LNCAP (cell line): ENCODE measurements around the gene UBE4A.

Experiments used
- CTCF ChIP-seq: fragments of 450-650 bp; IDR thresholded peaks from 2 replicates; pipeline ENCODE4 v1.5.1; 2017; ENCODE audit warnings: mild to moderate bottlenecking

The UBE4A gene

DNA sequence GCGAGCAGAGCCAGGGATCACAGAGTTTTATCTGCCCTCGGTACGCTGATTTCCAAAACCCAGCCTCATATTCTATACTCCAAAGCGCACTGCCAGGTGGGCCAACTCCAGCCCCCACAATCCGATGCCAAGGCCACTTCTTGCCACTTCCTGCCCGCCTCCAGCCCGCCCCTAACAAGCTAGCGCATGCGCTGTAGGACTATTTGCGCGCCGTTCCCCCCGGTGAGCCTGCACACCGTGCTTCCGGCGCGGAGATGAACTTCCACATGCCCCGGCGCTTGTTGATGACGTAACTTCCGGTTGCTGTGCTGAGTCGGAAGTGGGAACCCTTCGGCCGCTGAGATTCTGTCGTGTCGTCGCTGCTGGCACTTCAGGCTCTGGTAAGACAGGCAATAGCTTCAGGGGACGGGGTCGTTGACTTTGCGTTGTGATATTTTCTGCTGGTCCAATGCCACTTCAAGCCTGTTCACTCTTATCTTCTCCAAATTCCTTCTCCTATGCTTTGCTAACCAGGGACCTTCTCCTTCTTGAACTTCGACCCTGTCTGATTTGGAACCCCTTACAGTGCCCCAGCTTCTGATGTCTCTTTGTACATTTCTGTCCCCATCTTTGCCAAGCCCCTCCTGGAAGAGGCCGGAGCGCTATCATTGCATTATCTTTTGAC lies at the start of gene UBE4A:
Gene UBE4A, plus strand, starts transcription at position 306 of the 664 bp plus-strand sequence. CDS start 5,481 bp downstream, outside the sequence.
- no peak for TF ChIP-seq CTCF

DNA sequence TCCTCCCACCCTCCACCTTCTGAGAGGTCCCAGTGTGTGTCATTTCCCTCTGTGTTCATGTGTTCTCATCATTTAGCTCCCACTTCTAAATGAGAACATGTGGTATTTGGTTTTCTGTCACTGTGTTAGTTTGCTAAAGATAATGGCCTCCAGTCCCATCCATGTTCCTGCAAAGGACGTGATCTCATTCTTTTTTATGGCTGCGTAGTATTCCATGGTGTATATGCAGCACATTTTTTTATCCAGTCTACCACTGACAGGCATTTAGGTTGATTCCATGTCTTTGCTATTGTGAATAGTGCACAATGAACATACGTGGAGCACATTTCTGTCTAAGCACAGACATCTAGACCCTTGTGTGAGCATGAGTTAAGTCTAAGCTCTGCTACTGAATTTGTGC lies 49.1 kb upstream of the UBE4A start:
- TF ChIP-seq CTCF: no peak

DNA sequence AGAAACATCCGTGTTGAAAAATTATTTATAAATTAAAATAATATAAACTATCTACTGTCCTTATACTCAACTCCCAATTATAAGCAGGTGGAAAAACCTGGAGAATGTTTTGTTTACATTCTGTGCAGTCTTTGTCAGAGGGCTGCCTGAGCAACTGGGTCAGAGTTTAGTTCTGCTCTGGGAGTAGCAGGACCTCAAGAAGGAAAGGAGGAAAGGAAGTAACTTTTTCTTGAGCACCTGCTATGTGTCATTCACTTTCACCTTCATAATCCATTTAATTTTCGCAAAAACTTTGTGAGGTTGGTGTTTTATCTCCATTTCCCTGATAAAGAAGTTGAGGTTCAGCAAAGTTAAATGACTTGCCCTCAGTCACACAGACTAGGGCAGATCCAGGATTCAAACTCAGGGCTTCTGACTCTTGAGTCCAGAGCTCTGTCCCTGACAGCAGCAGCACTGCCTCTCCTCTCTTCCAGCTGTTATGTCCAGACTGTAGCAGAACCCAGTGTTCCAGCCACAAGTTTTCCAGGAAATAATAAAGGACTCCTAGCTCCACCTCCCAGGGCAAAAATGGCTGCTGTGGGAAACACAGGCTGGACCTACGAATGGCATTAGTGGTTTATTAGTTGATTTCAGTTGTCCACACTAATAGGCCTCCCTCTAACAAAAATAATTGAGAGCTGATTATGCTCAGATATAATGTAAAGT lies 48.5 kb upstream of the UBE4A start:
- no peak for TF ChIP-seq CTCF

- no peak for TF ChIP-seq CTCF
Observed at GRCh38 chr11:118311518-118311917, 47.9 kb upstream of the UBE4A start.

DNA sequence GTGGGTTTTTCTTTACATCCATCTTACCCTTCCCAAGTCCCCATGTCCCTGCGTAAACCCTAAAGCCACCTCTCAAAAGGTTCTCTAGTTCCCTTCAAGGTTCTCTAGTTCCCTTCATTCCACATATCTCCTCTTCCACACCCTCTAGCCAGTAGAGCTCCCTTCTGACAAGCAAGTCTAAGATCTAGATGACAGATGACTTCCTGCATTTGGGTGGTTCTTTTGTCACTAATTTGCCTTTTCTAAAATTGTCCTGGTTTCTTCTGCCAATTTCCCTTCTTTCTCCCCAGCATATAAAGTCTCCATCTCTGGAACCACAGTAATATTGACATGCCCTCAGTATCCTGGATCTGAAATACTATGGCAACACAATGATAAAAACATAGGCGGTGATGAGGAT lies 47.1 kb upstream of the UBE4A start:
- no peak for TF ChIP-seq CTCF

DNA sequence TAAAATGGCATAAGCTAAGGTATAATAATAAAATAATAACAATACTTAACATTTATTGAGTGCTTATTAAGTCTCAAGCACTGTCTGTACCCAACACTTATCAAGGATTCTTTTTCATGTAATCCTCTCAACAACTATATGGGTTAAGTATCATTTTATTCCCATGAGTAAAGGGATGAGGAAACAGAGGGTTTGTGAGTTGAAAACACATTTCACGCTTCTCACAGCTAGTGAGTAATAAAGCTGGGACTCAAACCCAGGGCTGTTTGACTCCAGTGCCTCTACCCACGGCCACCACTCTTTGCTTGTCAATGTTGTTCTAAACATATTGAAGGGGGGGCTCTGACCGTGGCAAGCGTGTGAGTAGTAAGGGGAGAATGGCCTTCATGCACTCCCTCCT lies 46.2 kb upstream of the UBE4A start:
- no peak for TF ChIP-seq CTCF

- no peak for TF ChIP-seq CTCF
Observed at GRCh38 chr11:118314988-118315411, 44.4 kb upstream of the UBE4A start.
